Diencephalon (tissue), 1 donor: ENCODE results near the gene PIP4K2A. TPM values are rescaled to one million over a fixed set of nuclear protein-coding genes. Genes with fewer than 3 reads are reported as not detected.

Experiments
- total RNA-seq: library from RNA; depleted of rRNA; stranded (reverse); fragments of >200 nt; gene quantifications from one replicate; pipeline ENCODE4 v1.2.3, GENCODE V29; 2014

The PIP4K2A gene
- 33.7 TPM for total RNA-seq

GRCh38 chr10:22714479-22715289 is at the start of gene PIP4K2A:
Gene PIP4K2A (minus strand): TSS chr10:22714578. CDS start chr10:22714326, 252 bp downstream.

Other genes starting within 250 kb of the PIP4K2A start
- gene ARMC3, start 213.5 kb upstream of the PIP4K2A start, total RNA-seq: 16.4 TPM